Karpas-422 (cell line): Measurements from ENCODE around the gene UBE2R2. TPM values are rescaled to one million over a fixed set of nuclear protein-coding genes. Genes with fewer than 3 reads are reported as not detected.
"Not testable (repeated sequence)": the region's sequence is repeated elsewhere in the genome, so short reads cannot be mapped to it uniquely, and the experiment has no call there.

Experiments
- DNase-seq: peaks from one replicate; pipeline ENCODE4 v3.0.0-alpha.2; 2015
- H2AFZ ChIP-seq: fragments of 200-600 bp; sonication (generic); 2 replicates; pipeline ENCODE4 v1.6.1; 2014; ENCODE audit warnings: antibody characterized with exemption, low read length, mixed read lengths
- H3K27ac ChIP-seq: fragments of 200-600 bp; sonication (generic); 2 replicates; pipeline ENCODE4 v1.5.1; 2014; ENCODE audit warnings: mild to moderate bottlenecking, low read length, moderate library complexity
- H3K27me3 ChIP-seq: fragments of 200-600 bp; sonication (generic); 2 replicates; pipeline ENCODE4 v1.6.1; 2014; ENCODE audit warnings: low read length, mixed read lengths
- H3K36me3 ChIP-seq: fragments of 200-600 bp; sonication (generic); 2 replicates; pipeline ENCODE4 v1.6.1; 2014; ENCODE audit warnings: low read length, mixed read lengths; ENCODE audit not compliant: insufficient read depth
- H3K4me1 ChIP-seq: fragments of 200-600 bp; sonication (generic); 2 replicates; pipeline ENCODE4 v1.6.1; 2014; ENCODE audit warnings: mild to moderate bottlenecking, low read length, mixed read lengths
- H3K4me2 ChIP-seq: fragments of 200-600 bp; sonication (generic); 2 replicates; pipeline ENCODE4 v1.6.1; 2014; ENCODE audit warnings: low read length, low read depth, mild to moderate bottlenecking; ENCODE audit not compliant: poor library complexity, severe bottlenecking
- H3K4me3 ChIP-seq: fragments of 200-600 bp; sonication (generic); 2 replicates; pipeline ENCODE4 v1.5.1; 2014; ENCODE audit warnings: mild to moderate bottlenecking, antibody characterized with exemption, low read length, mixed read lengths
- H3K79me2 ChIP-seq: fragments of 200-600 bp; sonication (generic); 2 replicates; pipeline ENCODE4 v1.6.1; 2014; ENCODE audit warnings: mild to moderate bottlenecking, low read length, mixed read lengths
- H3K9ac ChIP-seq: fragments of 200-600 bp; sonication (generic); 2 replicates; pipeline ENCODE4 v1.6.0; 2014; ENCODE audit warnings: low read length
- H3K9me2 ChIP-seq: fragments of 200-600 bp; sonication (generic), shearing (Covaris generic); replicated peaks from 2 replicates; pipeline ENCODE4 v1.6.0; 2014; ENCODE audit warnings: mild to moderate bottlenecking, low read length, moderate library complexity; ENCODE audit not compliant: insufficient read depth
- H3K9me3 ChIP-seq: fragments of 300-700, 200-600 bp; sonication (generic); 2 replicates; pipeline ENCODE4 v1.6.1; 2014; ENCODE audit warnings: low read length, mixed read lengths
- H4K20me1 ChIP-seq: fragments of 200-600 bp; sonication (generic); 2 replicates; pipeline ENCODE4 v1.6.1; 2014; ENCODE audit warnings: mild to moderate bottlenecking, antibody characterized with exemption, low read length, low read depth; ENCODE audit not compliant: insufficient read depth
- total RNA-seq: library from RNA; depleted of rRNA; stranded (reverse); fragments of >200 nt; shearing (Covaris generic); gene quantifications from 2 replicates; pipeline ENCODE4 v1.2.3, GENCODE V29; 2014; ENCODE audit warnings: low replicate concordance

The UBE2R2 gene
- total RNA-seq, 1 experiment from 2014 or later = 34.0 TPM

DNA sequence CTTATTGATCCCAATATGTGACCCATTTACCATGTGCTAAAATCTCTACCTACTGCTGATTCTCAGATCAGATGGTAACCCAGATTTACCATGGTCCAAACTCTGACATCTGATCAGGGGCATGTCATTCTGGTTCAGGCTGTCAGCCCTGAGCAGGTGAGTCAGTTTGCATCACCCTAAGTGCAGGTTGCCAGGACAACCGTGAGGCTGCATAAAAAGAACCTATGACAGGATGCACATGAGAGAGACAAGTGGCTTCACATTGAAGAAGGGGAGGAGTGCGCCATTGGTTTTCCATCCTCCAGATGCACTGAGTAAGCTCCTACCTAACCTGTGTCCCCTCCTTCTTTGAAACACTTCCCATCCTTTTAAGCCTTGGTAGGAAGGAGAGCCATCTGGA is 22.4 kb upstream of the UBE2R2 start:
- Histone ChIP-seq H3K4me3 (no peak overlapping the region), H3K9me3 (no peaks in the 10 kb centered on the region), H2AFZ (no peak overlapping the region), H3K9me2 (no peaks in the 10 kb centered on the region), H3K4me2 (no peak overlapping the region), H3K36me3 (no peaks in the 10 kb centered on the region), H3K27me3 (no peaks in the 10 kb centered on the region), H3K27ac (no peak overlapping the region), H3K4me1 (no peaks in the 10 kb centered on the region), H3K9ac (no peak overlapping the region), H4K20me1 (no peaks in the 10 kb centered on the region), H3K79me2 (no peaks in the 10 kb centered on the region)
- DNase-seq = no peak

DNA sequence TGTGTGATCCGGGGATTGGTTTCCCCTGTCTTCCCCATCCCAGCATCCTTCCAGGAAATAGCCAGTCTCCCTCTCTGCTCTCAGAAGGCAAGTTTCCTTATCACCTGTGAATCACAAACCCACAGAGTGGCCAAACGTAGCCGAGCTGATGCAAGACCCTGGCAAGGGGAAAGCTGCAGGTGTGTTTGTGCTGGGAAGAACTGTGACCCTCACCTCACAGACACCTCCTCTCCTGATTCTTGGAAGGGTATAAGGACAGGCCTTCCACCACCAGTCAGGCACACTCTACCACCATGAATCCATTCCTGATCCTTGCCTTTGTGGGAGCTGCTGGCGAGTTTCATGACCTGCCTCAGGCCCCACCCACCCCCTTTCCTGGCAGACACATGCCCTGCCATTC is 21.7 kb upstream of the UBE2R2 start, which contains the start of gene PRSS3:
TSS of gene PRSS3 (plus strand) at position 281 of the 400 bp plus-strand sequence. CDS start at position 294, 13 bp downstream.
- no peak within 1 kb of the TSS for H3K4me3 ChIP-seq
- no peak within 1 kb of the TSS for H3K9ac ChIP-seq
- H3K4me2 ChIP-seq = no peak within 1 kb of the TSS
- H4K20me1 ChIP-seq = no peaks in the 10 kb centered on the region
- H3K4me1 ChIP-seq = no peaks in the 10 kb centered on the region
- no peak within 1 kb of the TSS for H3K27ac ChIP-seq
- no peak within 1 kb of the TSS for H2AFZ ChIP-seq
- no peaks in the 10 kb centered on the region for H3K9me3 ChIP-seq
- H3K9me2 ChIP-seq = no peaks in the 10 kb centered on the region
- no peaks in the 10 kb centered on the region for H3K27me3 ChIP-seq
- no peaks in the 10 kb centered on the region for H3K36me3 ChIP-seq
- H3K79me2 ChIP-seq = no peaks in the 10 kb centered on the region
- DNase-seq = no peak

DNA sequence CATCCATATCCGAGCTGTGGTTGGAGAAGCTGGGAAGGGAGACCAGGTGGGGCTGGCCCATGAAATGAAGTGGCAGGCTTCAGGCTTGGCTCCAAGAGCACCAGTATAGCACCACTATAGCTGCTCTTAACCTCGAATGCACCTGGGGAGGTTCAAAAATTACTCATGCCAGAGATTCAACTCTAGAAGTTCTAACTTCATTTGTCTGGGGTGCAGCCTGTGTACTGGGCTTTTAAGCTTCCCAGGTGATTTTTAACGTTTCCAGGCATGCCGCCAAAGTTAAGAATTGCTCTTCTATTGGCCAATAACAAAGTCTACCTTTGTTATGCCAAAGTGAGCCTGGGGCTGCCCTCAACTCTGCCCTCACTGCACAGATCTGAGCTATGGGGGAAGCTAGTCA is 21.1 kb upstream of the UBE2R2 start:
- H3K27ac ChIP-seq = no peak overlapping the region
- H4K20me1 ChIP-seq = no peaks in the 10 kb centered on the region
- H3K36me3 ChIP-seq = no peaks in the 10 kb centered on the region
- H2AFZ ChIP-seq = no peak overlapping the region
- DNase-seq = no peak
- no peaks in the 10 kb centered on the region for H3K79me2 ChIP-seq
- H3K9me2 ChIP-seq = no peaks in the 10 kb centered on the region
- no peaks in the 10 kb centered on the region for H3K27me3 ChIP-seq
- no peaks in the 10 kb centered on the region for H3K4me1 ChIP-seq
- no peak overlapping the region for H3K9ac ChIP-seq
- no peak overlapping the region for H3K4me2 ChIP-seq
- H3K4me3 ChIP-seq = no peak overlapping the region
- H3K9me3 ChIP-seq = no peaks in the 10 kb centered on the region

DNA sequence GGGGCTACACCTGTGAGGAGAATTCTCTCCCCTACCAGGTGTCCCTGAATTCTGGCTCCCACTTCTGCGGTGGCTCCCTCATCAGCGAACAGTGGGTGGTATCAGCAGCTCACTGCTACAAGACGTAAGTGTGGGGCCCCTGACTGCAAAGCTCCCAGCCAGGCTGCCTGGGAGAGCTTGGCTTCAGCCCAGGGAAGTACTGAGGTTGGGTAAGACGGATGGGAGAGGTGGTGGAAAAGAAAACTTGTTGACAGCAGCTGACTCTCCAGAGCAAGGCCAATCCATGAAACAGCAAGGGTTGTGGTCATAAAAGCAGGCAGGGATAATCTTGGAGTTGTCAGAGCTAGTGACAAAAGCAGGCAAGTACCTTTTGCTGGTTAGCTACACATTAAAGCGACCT is 20.3 kb upstream of the UBE2R2 start:
- H3K79me2 ChIP-seq, H3K27me3 ChIP-seq, H3K27ac ChIP-seq, H3K4me1 ChIP-seq, H3K4me3 ChIP-seq, DNase-seq, H3K36me3 ChIP-seq, H4K20me1 ChIP-seq, H3K4me2 ChIP-seq, H2AFZ ChIP-seq, H3K9me3 ChIP-seq, H3K9me2 ChIP-seq, H3K9ac ChIP-seq: not testable (repeated sequence)

DNA sequence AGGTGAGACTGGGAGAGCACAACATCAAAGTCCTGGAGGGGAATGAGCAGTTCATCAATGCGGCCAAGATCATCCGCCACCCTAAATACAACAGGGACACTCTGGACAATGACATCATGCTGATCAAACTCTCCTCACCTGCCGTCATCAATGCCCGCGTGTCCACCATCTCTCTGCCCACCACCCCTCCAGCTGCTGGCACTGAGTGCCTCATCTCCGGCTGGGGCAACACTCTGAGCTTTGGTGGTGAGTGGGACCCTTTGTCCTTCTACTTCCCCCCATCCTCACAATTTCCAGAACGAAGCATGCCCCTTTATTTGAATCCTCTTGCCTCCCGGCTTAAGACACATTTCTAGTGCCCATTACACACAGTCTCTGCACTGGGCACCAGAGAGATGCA is 19.1 kb upstream of the UBE2R2 start:
- H3K4me1 ChIP-seq = no peaks in the 10 kb centered on the region
- H3K9me3 ChIP-seq = no peaks in the 10 kb centered on the region
- H4K20me1 ChIP-seq = no peaks in the 10 kb centered on the region
- no peak overlapping the region for H3K9ac ChIP-seq
- no peak overlapping the region for H3K27ac ChIP-seq
- no peak overlapping the region for H3K4me3 ChIP-seq
- no peaks in the 10 kb centered on the region for H3K27me3 ChIP-seq
- no peak overlapping the region for H2AFZ ChIP-seq
- H3K79me2 ChIP-seq = no peaks in the 10 kb centered on the region
- no peak for DNase-seq
- H3K4me2 ChIP-seq = no peak overlapping the region
- H3K9me2 ChIP-seq = no peaks in the 10 kb centered on the region
- no peaks in the 10 kb centered on the region for H3K36me3 ChIP-seq

DNA sequence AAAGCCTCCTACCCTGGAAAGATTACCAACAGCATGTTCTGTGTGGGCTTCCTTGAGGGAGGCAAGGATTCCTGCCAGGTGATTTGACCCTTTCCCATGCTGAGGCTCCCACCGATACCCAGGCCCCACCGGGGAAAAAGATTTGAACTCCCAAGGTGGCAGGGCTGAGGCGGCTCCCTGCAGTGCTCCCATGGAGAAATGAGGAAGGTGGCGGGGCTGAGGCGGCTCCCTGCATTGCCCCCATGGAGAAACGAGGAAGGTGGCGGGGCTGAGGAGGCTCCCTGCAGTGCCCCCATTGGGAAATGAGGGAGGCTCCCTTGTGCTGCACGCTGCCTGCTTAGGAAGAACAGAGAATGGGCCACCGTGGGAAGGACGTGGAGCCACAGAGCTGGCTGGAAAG is 18.4 kb upstream of the UBE2R2 start:
- Histone ChIP-seq H3K9ac (no peak overlapping the region), H3K27me3 (no peaks in the 10 kb centered on the region), H3K36me3 (no peaks in the 10 kb centered on the region), H4K20me1 (no peaks in the 10 kb centered on the region), H3K4me3 (no peak overlapping the region), H3K79me2 (no peaks in the 10 kb centered on the region), H3K4me2 (no peak overlapping the region), H2AFZ (no peak overlapping the region), H3K27ac (no peak overlapping the region), H3K9me3 (no peaks in the 10 kb centered on the region), H3K9me2 (no peaks in the 10 kb centered on the region), H3K4me1 (no peaks in the 10 kb centered on the region)
- no peak for DNase-seq

DNA sequence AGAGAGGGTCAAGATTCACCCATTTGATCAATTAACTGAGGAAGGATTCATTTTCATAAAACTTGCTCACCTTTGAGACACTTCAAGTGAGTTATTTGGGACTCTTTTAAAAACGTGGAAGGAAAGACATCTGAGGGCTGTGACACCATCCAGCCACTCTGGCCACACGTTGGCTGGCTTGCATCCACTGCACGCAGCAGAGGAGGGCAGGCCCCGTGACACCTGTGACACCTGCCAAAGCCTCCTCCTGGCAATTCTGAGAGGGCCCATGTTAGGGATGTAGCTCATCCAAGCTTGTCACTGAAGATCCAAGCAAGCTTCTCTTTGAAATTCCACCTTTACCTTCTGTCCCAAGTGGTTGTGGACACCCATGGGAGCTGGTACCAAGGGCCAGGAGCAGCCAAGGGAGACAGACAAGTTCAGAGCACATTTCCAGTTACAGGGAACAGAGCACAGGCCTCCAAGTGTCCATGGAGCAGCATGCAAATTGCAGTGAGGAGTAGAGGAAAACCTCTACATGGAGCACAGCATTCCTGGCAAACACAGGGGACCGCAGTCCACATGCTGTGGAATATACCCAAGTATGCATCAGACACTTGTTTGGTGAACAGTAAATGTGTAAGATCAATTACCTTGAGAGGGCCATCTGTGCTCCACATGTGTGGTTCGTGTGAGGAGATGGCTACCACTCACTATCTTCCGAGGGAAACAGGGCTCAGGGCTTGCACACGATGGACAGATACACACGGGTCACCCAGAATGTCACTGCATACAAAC is 16.8 kb upstream of the UBE2R2 start:
- Histone ChIP-seq H3K27me3 (no peaks in the 10 kb centered on the region), H3K4me2 (no peak overlapping the region), H2AFZ (no peak overlapping the region)

DNA sequence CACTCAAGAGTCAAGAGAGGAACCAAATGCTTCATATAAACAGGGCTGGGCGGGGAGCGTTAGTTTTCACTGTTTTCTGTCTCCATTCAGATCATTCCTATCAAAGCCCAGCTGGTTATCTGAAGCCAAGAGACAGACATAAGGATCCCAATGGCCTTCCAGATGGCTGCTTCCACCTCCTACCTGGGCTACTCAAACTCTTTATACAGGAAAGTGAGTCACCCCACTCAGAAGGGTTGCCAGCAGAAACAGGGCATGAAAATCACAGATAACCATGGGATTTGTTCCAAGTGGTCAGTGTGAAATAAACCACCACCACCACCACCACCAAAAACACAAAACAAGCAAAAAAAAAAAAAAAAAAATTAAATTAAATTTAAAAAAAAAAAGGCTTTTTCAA is 16.1 kb upstream of the UBE2R2 start:
- Histone ChIP-seq H3K36me3 (no peaks in the 10 kb centered on the region), H3K27me3 (no peaks in the 10 kb centered on the region), H3K27ac (no peak overlapping the region), H2AFZ (no peak overlapping the region), H3K4me3 (no peak overlapping the region), H3K9ac (no peak overlapping the region), H3K9me2 (no peaks in the 10 kb centered on the region), H3K79me2 (no peaks in the 10 kb centered on the region), H4K20me1 (no peaks in the 10 kb centered on the region), H3K9me3 (no peaks in the 10 kb centered on the region), H3K4me2 (no peak overlapping the region), H3K4me1 (no peaks in the 10 kb centered on the region)
- DNase-seq = no peak

More for the DNA sequence above, 16.8 kb upstream of the UBE2R2 start:
- no peaks in the 10 kb centered on the region for H3K9me2 ChIP-seq
- no peak overlapping the region for H3K4me3 ChIP-seq
- no peaks in the 10 kb centered on the region for H3K36me3 ChIP-seq
- DNase-seq = no peak
- H3K4me1 ChIP-seq = no peaks in the 10 kb centered on the region
- H3K27ac ChIP-seq = no peak overlapping the region
- no peaks in the 10 kb centered on the region for H4K20me1 ChIP-seq
- H3K79me2 ChIP-seq = no peaks in the 10 kb centered on the region
- H3K9ac ChIP-seq = no peak overlapping the region
- no peaks in the 10 kb centered on the region for H3K9me3 ChIP-seq
